Midbrain (tissue), 1 donor: ENCODE data around the gene SEC11A.
"Not testable (repeated sequence)": the region's sequence is repeated elsewhere in the genome, so short reads cannot be mapped to it uniquely, and the experiment has no call there.

Source experiments
- DNase-seq: peaks from one replicate; lab custom pipeline; 2025; lab: John Stamatoyannopoulos, UW

Gene SEC11A

GRCh38 chr15:84737005-84737404 lies 21.1 kb upstream of the SEC11A start:
- no peak for DNase-seq

DNA sequence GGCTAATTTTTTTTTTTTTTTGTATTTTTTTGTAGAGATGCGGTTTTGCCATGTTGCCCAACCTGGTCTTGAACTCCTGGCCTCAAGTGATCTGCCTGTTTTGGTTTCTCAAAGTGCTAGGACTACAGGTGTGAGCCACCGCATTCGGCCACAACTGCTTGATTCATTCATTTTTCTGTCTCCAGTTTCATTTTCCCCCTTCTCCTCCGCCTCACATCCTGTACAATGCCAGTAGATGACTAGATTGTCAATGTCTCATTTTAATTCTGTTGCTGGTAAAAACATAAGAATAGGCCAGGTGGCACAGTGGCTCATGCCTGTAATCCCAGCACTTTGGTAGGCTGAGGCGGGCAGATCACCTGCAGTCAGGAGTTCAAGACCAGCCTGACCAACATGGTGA lies 20.4 kb upstream of the SEC11A start:
- DNase-seq, result no peak

- DNase-seq, result not testable (repeated sequence)
Observed at GRCh38 chr15:84735480-84736061, 19.6 kb upstream of the SEC11A start.

DNA sequence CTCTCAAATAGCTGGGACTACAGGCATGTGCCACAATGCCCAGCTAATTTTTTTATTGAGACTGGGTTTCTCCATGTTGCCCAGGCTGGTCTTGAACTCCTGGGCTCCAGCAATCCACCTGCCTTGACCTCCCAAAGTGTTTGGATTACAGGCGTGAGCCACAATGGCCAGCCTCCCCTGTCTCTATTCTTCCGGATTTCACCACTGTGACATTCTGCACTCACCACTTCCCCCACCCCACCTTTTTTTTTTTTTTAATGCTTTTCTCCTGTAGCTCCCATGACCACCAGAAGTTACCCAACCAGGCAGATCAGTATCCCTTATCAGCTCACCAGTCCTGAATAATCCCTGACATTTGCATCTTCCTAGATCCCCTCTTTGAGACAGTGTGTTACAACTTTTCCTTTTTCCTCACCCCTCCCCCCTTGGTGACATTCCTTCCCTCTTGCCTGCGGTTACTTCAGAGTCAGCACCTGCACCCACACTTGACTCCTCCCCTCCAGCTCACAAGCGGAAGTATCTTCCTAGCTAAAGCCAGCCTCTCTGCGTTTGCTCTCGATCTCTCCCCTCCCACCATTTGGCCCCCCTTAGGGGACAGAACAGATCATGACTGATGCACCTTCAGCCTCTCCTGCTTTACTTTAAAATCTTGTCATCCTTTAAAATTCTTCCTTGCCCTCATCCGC lies 19.0 kb upstream of the SEC11A start:
- DNase-seq, result peak; percentile 11

DNA sequence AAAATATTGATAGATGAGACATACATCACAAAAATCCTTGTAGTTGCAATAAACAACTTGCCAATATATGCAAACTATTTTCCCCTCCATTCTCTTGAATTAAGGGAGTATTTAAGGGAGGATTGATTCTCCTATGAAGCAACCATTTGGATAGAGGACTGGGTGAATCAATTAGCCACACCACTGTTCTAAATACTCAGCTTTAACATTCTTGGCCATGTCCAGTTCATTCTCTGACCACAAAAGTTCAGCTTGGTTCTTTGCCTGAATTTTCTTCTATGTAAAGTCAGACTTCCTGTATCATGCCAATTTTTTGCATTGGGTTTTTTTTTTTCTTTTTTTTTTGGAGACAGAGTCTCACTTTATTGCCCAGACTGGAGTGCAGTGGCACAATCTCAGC lies 15.8 kb upstream of the SEC11A start:
- DNase-seq, result no peak

DNA sequence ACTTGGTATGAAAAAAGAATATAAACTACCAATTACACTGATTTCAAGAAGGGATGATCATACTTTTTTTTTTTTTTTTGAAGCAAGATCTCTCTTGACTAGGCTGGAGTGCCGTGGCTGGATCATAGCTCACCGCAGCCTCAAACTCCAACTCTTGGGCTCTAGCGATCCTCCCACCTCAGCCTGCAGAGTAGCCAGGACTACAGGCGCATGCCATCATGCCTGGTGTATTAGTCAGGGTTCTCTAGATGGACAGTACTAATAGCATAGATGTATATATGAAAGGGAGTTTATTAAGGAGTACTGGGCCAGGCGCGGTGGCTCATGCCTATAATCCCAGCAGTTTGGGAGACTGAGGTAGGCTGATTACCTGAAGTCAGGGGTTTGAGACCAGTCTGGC lies 11.5 kb upstream of the SEC11A start:
- no peak for DNase-seq

- DNase-seq, result no peak
Observed at GRCh38 chr15:84725001-84725491, 9.1 kb upstream of the SEC11A start.

DNA sequence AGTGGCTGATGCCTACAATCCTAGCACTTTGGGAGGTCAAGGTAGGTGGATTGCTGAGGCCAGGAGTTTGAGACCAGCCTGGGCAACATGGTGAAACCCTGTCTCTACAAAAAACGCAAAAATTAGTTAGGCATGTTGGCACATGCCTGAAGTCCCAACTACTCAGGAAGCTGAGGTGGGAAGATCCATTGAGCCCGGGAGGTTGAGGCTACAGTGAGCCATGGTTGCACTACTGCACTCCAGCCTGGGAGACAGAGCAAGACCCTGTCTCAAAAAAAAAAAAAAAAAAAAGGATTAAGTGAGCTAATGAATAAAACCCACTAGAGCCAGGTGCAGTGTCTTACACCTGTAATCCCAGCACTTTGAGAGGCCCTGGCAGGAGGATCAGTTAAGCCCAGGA lies 6.7 kb upstream of the SEC11A start:
- no peak for DNase-seq

DNA sequence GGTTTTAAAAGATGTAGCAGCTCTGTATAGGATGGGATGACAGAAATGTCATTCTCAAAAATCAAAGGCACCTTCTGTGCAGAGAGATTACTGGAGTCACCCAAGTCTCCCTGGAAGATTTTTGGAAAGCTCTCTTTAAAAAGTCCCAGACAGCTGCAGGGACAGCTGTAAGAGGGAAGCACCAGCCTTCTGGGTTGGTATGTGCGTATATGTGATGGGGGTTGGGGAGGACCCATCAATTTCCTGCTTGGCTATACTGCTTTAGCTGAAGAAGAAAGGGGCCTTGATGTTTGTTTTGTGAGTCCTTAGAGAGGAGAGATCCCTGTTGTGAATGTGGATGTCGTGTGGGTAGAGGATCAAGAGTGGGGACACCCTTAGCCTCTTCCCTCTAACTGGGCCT lies 5.4 kb upstream of the SEC11A start:
- no peak for DNase-seq

DNA sequence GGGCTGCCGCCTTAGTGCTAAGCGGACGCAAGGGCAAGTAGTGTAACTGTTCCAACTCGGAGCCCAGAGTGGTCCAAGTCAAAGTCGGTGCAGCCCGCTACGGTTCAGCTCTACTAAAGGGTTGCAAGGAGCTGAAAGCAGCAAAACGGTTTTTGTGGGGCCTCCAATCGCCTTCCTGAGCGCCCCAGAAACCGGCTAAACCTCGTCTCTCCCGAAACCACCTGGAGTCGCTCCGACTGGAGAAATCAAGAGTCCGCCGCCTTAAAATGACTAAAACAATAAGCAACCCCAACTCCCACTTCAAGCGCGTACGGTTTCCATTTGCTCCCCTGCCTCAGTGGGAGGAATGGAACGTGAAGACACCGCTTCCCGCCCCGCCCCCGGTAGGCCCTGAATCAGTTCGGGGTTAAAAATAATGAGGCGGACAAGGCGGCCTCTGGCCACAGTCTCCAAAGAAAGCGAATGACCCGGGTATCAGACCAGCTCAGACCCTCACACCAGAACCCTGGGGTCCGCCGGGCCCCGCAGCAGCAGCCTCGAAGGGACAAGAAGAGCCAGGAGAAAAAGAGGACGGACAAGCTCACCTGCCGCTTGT lies 401 bp downstream of the SEC11A start:
- peak; percentile 47 for DNase-seq

GRCh38 chr15:84714821-84715220 lies 1.1 kb downstream of the SEC11A start:
- DNase-seq, result no peak

GRCh38 chr15:84714372-84714771 lies 1.6 kb downstream of the SEC11A start:
- no peak for DNase-seq

- DNase-seq, result no peak
Observed at GRCh38 chr15:84703808-84704207, 12.1 kb downstream of the SEC11A start.

- DNase-seq, result peak; percentile 38
Observed at GRCh38 chr15:84702961-84703482, 12.9 kb downstream of the SEC11A start.

DNA sequence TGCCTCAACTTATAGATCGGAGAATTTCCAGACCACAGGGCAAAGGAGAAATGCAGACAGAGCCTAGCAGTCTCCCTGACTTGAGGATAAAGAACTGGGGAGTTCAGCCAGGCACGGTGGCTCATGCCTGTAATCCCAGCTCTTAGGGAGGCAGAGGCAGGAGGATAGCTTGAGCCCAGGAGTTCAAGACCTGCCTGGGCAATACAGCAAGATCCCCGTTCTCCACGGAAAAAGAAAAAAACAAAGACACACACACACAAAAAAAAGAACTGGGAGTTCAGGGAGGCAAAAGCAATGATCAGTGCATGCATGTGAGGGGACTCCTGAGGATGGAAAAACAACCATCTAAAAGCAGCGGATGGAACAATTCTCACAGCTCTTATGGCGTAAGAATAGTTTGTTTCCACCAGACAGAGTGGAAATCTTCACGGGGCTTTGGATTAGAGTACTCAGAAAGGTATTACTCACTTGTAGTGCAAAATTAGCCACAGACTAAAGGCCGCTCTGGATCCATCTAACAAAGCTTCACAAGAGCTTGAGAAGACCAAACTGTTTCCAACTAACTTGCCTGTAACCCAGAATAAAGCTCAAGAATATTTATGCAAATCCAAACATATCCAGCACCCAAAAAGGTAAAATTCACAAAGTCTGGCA lies 16.3 kb downstream of the SEC11A start:
- DNase-seq, result no peak

DNA sequence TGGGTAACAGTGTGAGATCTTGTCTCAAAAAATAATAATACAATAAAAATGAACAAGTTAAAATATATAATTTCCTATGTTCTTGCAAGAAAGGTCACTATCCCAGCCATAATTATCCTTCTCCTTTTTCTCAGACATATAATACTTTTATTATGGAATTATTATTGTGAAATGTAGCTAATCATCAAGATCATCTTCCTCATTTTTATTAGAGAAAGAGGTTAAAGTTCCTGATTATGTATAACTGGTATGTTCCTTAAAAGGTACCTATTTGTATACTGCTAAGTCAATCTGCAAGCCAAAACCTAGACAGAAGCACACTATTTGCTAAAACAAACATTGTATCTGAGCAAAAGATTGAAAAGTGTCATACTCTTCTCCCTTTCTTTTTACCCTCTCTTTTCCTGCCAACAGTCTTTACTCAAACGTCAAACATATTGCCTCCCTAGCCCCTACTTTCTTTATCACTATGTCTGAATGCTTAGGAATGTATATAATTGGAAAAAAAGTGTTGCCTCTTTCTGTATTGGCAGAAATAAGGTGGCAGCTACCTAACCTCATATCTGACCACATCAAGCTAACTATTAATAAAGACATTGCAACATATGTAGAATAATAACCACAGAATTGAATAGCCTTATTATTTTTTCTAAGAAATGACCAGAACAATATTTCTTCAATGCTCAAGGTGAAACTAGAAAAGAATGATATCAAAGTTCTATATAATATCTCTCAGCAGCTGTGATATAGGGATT lies 18.5 kb downstream of the SEC11A start:
- no peak for DNase-seq

DNA sequence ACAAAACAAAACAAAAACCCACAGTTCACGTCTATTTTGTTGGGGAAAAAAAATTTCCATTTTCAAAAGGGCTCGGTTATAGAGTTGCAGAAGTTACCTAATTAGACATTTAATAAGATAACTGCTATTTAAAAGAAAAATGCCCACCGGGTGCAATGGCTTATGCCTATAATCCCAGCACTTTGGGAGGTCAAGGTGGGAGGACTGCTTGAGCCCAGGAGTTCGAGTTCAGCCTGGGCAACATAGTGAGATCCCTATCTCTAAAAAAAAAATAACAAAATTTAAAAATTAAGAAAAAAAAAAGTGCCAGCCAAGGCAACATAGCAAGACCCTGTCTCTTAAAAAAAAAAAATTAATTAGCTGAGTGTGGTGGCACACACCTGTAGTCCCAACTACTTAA lies 19.2 kb downstream of the SEC11A start:
- DNase-seq, result no peak

- DNase-seq, result no peak
Observed at GRCh38 chr15:84690342-84690741, 25.6 kb downstream of the SEC11A start.

DNA sequence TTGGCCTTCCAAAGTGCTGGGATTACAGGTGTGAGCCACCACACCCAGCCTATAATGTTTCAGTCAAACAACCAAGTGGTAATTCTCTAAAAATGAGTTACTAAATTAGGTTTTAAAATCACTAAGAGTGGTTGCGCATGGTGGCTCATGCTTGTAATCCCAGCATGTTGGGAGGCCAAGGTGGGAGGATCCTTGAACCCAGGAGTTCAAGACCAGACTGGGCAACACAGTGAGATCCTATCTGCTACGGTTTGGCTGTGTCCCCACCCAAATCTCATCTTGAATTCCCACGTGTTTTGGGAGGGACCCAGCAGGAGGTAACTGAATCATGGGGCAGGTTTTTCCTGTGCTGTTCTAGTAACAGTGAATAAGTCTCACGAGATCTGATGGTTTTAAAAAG lies 26.1 kb downstream of the SEC11A start:
- DNase-seq, result no peak

- not testable (repeated sequence) for DNase-seq
Observed at GRCh38 chr15:84686446-84686845, 29.5 kb downstream of the SEC11A start.

DNA sequence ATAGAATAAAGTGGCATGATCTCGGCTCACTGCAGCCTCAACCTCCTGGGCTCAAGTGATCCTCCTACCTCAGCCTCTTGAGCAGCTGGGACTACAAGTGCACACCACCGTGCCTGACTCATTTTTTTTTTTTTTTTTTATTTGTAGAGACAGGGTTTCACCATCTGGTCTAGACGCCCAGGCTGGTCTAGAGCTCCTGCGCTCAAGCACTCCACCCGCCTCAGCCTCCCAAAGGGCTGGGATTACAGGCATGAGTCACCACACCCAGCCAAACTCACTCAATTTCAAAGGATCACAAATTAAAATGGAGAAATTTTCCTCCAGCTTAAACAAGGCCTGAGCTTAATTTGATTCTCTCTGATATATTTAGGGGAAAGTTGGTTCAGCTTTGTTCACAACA lies 30.6 kb downstream of the SEC11A start:
- DNase-seq, result no peak

DNA sequence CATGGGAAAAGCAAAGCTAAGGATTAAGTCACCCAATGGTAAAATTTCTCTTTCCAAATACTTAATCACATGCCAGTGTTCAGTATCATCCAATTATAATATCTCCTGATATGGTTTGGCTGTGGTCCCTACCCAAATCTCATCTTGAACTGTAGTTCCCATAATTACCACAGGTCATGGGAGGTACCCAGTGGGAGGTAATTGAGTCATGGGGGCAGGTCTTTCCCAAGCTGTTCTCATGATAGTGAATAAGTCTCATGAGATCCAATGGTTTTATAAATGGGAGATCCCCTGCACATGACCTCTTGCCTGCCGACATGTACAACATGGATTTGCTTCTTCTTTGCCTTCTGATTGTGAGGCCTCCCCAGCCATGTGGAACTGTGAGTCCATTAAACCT lies 31.8 kb downstream of the SEC11A start:
- DNase-seq, result no peak
